GM18498 (cell line): ENCODE results near the gene KLHL35.
"Not testable (repeated sequence)": the region's sequence is repeated elsewhere in the genome, so short reads cannot be mapped to it uniquely, and the experiment has no call there.

Experiments
- ATAC-seq: cut with Tn5 transposase; IDR thresholded peaks from one replicate; pipeline ENCODE4 v1.9.1; 2021; ENCODE audit warnings: mild to moderate bottlenecking, moderate library complexity; ENCODE audit not compliant: unreplicated experiment

KLHL35 gene

DNA sequence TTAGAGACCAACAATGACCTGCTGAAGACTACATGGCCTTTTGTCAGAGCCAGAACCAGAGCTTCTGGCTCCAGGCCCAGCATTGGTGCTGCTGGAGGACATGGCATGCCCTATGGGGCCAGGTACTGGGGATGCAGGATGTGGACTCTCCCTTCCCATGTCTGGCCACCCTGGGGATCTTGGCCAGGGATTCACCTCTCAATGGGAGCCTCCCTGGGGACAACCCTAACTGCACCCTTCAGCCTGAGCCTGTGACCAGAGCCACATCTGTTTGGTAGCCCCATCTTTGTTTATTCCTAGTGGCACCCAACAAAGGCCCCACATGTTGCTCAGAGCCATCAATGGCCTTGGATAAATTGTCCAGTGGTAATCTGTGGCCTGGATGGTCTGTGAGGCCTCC is 5.8 kb downstream of the KLHL35 start:
- ATAC-seq: no peak

DNA sequence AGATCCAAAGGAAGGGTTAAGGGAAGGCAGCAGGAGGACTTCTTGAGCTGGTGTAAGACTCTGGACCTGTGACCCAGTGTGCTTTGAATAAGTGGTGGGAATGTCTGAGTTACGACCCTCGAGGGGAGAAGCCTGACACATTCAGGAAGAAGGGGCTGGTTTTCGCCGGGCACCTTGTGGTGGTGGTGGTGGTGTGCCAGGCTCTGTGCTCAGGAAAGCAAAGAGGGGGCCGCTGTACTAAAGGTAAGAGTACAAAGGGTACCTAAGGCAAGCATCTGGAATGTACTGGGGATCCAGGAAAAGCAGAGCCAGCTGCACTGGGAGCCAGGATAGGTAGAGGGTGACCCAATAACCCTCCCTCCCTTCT is 6.3 kb downstream of the KLHL35 start:
- ATAC-seq: no peak

DNA sequence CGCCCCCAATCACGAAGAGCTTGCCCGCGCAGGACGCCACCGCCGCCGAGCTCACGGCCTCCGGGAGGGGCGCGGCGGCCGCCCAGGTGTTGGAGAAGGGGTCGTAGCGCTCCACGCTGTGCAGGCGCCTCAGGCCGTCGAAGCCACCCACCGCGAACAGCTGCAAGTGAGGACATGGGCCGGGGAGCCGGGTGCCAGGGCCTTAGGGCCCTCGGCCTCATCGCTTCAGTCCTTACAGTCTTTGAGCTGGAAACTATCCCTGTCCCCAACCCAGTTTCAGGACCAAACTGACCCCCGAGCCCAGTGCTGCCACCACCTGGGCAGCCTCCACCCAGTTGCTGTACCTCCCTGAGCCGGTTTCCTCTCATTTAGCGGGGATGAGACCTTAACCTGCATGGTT is 7.6 kb downstream of the KLHL35 start:
- ATAC-seq: no peak

DNA sequence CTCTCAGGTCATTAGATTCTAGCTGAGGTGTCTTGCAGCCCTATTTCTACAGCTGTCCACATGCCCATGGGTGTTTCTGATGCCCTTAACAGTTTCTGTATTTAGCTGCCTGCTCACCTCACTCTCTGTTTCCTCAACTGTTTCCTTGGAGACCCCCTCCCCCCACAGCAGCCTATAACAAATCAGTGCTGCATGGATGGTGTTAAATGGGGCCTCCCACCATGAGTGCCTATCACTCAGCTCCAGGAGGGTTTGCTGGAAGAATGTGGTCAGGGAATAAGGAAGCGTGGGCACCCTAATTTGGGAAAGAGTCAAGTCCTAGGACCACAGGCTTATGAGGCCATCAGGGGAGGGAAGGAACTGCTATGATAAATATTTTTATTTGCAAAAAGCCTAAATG is 8.6 kb downstream of the KLHL35 start:
- no peak for ATAC-seq

DNA sequence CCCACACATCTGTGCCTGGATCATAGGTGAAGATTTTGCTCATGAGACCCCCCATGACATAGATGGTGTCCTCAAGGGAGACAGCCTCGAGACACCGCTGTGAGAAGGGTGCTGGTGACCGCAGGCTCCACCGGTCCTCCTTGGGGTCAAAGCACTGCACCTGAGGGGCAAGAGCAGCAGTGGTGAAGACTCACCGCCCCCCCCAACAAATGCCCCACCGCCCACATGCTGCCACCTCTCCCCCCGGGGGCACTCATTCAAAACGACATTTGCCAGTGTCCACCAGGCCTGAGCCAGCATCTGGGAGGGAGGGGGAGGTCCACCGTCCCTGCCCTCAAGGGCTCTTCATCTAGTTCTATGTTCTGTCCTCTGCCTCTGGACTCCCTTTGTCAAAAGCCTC is 9.3 kb downstream of the KLHL35 start:
- ATAC-seq: no peak

DNA sequence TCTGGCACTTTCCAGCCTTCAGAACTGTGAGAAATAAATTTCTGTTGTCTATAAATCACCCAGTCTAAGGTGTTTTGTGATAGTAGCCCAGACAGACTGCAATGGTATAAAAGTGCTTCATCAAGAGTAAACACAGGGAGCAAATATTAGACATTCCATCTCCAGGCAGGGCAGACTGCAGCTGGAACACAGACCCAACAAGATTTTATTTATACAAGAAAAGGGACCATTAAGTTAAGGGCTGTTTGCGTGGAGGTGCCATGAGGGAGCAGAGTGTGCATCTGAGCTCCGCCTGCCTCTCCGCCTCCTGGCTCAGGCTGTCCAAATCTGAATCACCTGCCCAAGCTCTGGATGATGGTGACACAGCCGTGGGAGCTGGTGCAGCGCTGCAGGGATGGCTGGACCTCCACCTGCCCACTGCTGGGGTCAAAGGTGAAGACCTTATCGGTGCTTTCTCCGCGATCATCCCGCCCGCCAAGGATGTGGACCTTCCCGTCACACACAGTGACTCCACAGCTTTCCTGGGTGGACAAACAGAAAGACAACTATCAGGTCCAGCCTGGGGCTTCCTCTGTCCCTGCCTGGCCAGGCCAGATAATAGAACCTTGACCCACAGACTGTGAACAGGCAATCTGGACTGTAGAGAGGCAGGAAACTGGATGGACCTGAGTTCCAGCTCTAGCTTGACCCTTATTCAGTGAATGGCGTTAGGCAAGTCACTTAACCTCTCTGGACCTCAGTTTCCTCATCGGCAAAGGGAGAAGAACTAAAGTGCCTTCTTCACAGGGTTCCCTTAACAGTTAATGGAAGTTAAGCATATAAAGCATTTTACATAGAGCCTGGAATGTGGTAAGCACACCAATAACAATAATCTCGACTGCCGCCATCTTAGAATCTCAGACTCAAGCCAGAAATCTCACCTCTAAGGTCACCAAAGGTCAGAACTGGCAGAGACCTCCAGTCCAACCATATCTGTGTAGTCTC is 10.5 kb downstream of the KLHL35 start:
- ATAC-seq: no peak

DNA sequence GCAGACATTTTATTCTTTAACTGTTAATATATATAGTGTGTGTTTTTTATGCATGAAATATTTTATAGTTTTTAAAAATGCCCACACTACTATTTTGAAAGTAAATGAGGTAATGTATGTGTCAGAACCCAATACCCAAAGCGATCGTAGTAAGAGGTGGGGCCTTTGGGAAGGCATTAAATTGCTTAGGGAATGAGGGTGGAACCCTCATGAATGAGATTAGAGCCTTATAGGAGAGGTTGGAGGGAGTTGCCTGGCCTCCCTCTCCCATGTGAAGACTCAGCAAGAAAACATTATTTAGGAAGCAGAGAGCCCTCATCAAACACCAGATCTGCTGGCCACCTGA is 11.1 kb downstream of the KLHL35 start:
- no peak for ATAC-seq

DNA sequence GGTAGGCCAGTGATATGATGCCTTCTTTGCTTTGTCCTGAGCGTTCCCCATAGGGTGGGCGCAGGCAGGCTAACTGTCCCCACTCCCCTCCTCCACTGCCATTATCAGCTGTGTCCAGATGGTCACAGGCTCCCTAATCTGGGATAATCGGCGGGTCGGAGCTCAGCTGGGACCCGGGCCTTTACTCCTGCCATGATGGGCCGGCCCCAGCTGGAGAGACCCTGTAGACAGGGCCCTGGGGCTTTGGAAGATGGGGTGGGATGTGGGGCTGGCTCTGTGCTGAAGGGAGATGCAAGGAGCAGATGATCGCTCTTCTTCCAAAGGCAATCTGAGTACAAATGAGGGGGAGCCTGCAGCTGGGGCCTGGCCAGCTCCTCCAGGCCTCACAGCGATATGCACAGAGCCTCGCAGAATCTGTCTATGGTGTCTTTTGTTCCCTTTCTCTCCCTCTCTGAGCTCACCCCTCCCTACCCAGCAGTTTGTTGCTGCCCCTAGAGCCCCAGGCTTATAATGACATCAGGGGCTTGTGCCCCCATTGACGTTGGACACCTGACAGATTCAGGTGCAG is 11.9 kb downstream of the KLHL35 start:
- ATAC-seq: no peak

DNA sequence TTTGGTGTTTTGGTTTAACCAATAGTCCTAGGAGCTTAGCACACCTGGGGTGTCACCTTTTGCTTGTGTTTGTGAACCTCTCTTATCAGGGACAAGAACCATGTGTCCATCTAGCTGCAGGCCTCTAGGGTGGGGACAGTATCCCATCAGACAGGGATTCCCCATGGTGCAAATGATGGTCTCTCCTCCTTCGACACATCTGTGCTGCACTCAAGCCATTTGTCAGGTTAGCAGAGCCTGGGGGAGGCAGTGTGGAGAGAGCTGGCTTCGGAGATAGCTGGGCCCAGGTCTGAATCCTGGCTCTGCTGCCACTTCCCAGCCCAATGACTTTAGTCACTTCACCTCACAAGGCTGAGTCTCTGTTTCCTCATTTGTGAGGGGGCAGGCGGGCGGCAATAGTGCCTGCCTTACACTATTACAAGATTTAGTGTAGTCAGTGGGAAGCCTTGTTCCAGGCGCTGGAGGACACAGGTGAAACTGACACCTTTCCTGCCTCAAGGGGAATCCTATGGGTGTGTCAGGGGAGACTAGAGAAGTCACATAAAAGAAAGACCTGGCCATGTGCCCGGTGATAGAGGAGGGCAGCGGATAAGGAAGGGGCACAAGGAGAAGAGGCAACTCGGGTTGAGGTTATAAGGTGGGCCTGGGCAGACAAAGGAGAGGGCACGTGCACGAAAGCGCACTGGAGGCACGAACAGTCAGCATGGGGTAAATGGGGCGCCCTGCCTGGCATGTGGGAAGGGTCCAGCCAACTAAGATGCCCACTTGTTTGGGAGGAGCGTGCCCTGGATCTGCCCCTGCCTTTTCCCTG is 12.6 kb downstream of the KLHL35 start:
- ATAC-seq: no peak

DNA sequence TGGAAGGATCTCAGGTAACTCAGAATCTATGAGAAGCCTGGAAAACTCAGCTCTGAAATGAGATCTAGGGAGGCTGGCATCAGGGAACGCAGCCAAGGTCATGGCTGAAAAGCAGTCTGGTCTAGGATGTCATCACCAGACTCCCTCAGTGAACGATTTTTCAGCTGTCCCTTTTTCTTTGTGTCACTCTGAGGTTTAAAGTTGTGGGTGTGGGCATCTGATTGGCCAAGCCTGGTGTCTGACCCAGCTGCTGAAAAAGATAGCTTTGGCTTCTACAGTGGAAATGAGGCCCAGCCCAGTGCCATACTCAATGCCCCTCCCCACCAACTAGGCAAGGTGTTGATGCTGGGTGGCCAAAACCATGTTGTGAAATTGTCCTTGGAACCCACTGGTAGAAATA is 19.1 kb downstream of the KLHL35 start:
- ATAC-seq: no peak

DNA sequence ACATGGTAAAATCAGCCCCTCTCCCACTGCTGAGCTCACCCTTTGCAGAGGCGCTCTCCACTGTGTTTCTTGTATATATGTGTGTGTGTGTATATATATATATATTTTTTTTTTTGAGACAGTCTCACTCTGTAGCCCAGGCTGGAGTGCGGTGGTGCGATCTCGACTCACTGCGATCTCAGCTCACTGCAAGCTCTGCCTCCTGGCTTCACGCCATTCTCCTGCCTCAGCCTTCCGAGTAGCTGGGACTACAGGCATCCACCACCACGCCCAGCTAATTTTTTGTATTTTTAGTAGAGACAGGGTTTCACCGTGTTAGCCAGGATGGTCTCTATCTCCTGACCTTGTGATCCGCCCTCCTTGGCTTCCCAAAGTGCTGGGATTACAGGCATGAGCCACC is 19.9 kb downstream of the KLHL35 start:
- not testable (repeated sequence) for ATAC-seq

DNA sequence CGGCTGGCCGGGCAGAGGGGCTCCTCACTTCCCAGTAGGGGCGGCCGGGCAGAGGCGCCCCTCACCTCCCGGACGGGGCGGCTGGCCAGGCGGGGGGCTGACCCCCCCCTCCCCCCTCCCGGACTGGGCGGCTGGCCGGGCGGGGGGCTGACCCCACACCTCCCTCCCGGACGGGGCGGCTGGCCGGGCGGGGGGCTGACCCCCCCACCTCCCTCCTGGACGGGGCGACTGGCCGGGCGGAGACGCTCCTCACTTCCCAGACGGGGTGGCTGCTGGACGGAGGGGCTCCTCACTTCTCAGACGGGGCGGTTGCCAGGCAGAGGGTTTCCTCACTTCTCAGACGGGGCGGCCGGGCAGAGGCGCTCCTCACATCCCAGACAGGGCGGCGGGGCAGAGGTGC is 23.0 kb downstream of the KLHL35 start:
- ATAC-seq: not testable (repeated sequence)

DNA sequence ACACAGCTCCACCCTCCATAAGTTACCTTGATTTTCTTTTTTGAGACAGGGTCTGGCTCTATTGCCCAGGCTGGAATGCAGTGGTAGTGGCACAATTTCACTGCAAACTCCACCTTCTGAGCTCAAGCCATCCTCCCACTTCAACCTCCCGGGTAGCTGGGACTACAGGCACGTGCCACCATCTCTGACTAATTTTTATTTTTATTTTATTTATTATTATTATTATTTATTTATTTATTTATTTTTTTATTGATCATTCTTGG is 24.1 kb downstream of the KLHL35 start:
- no peak for ATAC-seq

DNA sequence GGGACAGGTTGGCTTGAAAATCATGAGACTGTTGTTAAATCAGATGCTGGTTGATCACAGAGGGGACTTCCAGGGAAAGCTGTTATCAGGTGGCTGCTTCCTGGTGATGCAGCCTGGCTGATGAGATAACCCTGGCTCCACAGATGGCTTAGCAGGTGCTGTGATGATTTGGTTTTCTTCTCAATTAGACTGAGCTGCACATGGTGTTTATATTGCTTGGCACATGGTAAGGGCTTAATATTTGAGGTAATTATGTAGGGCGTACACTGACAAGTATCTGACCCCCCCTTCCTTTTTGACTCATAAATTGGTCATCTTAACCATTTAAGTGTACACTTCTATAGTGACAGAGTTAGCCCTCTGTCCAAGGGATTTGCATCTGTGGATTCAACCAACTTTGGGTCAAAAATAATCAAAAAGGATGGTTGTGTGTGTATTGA is 26.6 kb downstream of the KLHL35 start:
- no peak for ATAC-seq

DNA sequence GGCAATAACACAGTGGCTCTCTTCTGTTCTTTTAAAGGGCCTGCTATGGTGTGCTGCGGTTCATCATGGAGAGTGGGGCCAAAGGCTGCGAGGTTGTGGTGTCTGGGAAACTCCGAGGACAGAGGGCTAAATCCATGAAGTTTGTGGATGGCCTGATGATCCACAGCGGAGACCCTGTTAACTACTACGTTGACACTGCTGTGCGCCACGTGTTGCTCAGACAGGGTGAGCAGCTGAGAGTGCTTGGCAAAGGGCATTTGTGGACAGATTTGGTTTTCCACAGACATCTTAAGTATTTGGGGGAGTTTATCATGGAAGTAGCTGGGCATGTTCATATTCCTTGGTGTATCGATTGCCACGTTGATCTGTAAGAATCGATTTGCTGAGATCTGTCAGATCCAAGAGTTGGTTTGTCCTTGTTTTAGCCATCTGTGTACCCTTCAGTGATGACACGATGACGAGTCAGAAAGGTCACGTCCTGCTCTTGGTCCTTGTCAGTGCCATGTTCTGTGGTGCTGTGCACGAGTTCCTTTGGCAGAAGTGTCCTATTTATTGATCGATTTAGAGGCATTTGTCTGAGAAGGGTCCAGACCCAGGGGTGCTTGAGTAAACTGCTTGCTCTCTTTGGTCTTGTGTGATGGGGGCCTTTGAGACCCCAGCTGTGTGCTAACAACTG is 28.9 kb downstream of the KLHL35 start:
- ATAC-seq: no peak

DNA sequence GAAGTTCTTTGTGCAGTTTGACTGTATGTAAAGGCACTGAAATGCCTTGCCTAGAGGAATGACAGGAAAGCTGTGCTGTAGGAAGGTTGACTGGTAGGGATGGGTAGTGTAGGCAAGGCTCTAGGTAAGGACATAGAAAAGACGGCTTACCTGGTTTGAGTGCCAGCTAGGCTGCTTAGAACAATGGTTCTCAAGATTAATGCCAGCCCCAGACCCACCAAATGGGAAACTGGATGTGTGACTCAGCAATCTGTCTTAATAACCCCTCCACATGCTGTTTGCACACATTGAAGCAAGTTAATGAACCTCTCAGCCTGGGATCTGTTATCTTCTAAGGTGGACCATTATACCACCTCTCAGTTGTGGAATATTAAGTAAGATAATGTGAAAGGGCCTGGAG is 30.0 kb downstream of the KLHL35 start:
- ATAC-seq: no peak

DNA sequence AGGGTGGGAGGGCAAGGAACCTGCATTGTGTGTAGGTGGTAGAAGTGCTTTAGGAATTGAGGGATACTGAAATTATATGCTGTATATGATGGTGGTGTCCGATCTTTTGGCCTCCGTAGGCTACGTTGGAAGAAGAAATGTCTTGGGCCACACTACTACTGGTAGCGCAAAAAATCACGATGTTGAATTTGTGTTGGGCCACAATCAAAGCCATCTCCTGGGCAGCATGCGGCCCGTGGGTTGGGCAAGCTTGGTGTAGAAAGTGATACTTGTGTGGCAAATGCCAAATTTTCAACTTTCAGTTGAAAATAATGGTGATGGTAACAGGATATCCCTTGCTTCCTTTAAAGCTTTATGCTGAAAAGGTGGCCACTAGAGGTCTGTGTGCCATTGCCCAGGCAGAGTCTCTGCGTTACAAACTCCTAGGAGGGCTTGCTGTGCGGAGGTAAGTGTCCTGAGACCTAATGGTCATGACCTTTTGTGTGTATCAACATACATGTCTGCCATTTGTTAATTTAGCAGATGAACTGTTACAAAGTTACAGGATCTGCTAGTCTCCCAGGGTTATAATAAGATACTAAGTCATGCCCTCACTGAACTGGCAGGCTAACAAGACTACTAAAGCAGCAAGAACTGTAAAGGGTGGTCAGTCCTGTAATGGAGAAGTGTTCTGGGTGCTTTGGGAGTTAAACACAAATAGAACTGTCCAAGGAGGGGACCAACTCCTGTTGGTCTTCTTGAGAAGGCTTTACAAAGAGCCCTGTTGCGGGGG is 30.8 kb downstream of the KLHL35 start:
- ATAC-seq: no peak

DNA sequence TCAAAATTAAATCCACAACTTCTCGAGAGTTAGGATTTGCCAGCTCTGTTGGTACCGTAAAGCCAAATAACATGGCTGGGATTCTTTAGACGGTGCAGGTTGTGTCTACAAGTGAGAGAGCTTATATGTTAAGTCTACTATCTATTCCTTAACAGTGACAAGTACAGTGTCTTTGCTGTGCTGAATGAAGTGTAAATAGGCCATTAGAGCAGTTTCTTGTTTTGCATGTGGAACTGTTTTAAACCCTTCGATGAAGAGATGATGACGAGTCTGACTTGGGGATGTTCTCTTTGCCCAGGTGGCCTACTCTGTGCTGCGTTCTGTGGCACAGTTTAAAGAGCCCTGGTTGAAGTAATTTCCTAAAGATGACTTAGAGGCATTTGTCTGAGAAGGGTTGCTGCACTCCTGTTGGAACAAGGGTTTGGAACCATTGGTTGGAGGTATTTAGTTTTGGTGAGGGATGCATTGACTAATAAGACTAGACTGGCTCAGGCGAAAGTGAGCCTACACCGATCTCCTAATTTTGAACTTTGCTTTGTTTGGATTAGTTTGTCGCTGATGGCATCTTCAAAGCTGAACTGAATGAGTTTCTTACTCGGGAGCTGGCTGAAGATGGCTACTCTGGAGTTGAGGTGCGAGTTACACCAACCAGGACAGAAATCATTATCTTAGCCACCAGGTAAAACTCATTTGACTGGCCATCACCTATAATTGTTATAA is 32.7 kb downstream of the KLHL35 start:
- ATAC-seq: no peak

DNA sequence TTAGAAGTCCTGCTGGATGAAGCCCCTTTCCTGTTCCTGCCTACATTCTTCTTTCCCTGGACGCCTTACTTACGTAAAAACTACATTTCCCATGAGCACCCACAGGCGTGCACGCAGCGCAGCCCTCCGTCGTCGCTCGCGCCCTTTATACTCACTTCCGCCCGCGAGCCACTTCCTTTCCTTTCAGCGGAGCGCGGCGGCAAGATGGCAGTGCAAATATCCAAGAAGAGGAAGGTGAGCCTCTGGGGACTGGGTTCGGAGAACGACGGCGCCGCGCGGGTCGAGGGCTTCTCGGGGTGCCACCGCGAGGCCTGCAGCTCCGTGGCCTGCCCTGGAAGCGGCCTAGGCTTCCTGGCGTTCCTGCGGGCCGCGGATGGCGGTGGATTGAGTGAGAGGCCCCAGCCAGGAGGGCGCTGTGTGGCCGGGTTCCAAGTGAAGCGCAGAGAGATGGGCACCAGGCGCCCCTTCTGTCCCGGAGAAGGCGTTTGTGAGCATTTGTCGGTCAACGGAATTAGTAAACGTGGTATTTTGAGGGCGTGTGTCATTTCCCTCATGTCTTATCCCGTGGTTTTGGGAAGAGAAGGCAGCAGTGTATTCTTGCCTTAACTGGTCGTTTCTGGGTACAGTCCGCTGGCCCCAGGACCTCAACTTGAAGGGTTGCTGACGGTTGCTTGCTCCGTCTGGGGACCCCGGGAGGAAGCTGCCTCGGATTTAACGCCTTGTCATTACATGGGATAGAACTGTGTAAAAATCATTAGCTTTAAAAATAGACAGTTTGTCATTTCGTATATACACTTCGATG is 33.5 kb downstream of the KLHL35 start, which contains the start of gene RPS3:
Gene RPS3 (plus strand): TSS at position 175 of the 802 bp plus-strand sequence. CDS start 30 bp downstream, at position 205.
- ATAC-seq: peak; percentile 93
